Mononuclear cell (primary cell): ENCODE measurements around the gene AP4E1. TPM values are rescaled to one million over a fixed set of nuclear protein-coding genes. Genes with fewer than 3 reads are reported as not detected.
"Not testable (repeated sequence)": the region's sequence is repeated elsewhere in the genome, so short reads cannot be mapped to it uniquely, and the experiment has no call there.

ENCODE experiments used
- H3K27me3 ChIP-seq: 2 replicates; pipeline ENCODE4 v1.6.0; 2011; ENCODE audit warnings: low read length, control low read depth; ENCODE audit not compliant: insufficient read depth
- H3K4me1 ChIP-seq: 2 replicates; pipeline ENCODE4 v1.5.1; 2011; ENCODE audit warnings: mild to moderate bottlenecking, low read length, control low read depth; ENCODE audit not compliant: insufficient read depth
- H3K4me3 ChIP-seq: 2 replicates; pipeline ENCODE4 v1.5.1; 2011; ENCODE audit warnings: mild to moderate bottlenecking, low read length, moderate library complexity
- H3K9me3 ChIP-seq: 2 replicates; pipeline ENCODE4 v1.5.1; 2011; ENCODE audit warnings: low read depth, mild to moderate bottlenecking, control low read depth, low read length
- total RNA-seq: library from RNA; depleted of rRNA; stranded (reverse); fragments of >200 nt; gene quantifications from one replicate; pipeline ENCODE4 v1.2.3, GENCODE V29; 2012

AP4E1 gene
- total RNA-seq, 1 donor, result 11.2 TPM

GRCh38 chr15:50909010-50909317 lies 481 bp downstream of the AP4E1 start:
- H3K4me3 ChIP-seq, result peak overlapping the region; percentile 97
- no peaks in the 10 kb centered on the region for H3K27me3 ChIP-seq
- H3K4me1 ChIP-seq, result peaks cover 45% of the 10 kb centered on the region
- H3K9me3 ChIP-seq, result no peaks in the 10 kb centered on the region

- H3K4me3 ChIP-seq, H3K27me3 ChIP-seq, H3K9me3 ChIP-seq: not testable (repeated sequence)
- peaks cover 45% of the 10 kb centered on the region for H3K4me1 ChIP-seq
Observed at GRCh38 chr15:50910426-50910795, 1.9 kb downstream of the AP4E1 start.

GRCh38 chr15:50911001-50911400 lies 2.5 kb downstream of the AP4E1 start:
- H3K4me1 ChIP-seq, result peaks cover 45% of the 10 kb centered on the region
- H3K27me3 ChIP-seq, result no peaks in the 10 kb centered on the region
- no peaks in the 10 kb centered on the region for H3K9me3 ChIP-seq
- no peak overlapping the region for H3K4me3 ChIP-seq

- H3K27me3 ChIP-seq, result no peaks in the 10 kb centered on the region
- H3K4me3 ChIP-seq, result no peak overlapping the region
- H3K4me1 ChIP-seq, result peaks cover 45% of the 10 kb centered on the region
- H3K9me3 ChIP-seq, result no peaks in the 10 kb centered on the region
Observed at GRCh38 chr15:50911621-50912020, 3.1 kb downstream of the AP4E1 start.

- H3K4me3 ChIP-seq, result no peak overlapping the region
- peaks cover 9% of the 10 kb centered on the region for H3K4me1 ChIP-seq
- no peaks in the 10 kb centered on the region for H3K9me3 ChIP-seq
- H3K27me3 ChIP-seq, result no peaks in the 10 kb centered on the region
Observed at GRCh38 chr15:50916400-50916799, 7.9 kb downstream of the AP4E1 start.

GRCh38 chr15:50919359-50919758 lies 10.9 kb downstream of the AP4E1 start:
- H3K4me1 ChIP-seq, H3K27me3 ChIP-seq, H3K4me3 ChIP-seq, H3K9me3 ChIP-seq: not testable (repeated sequence)

GRCh38 chr15:50925281-50925680 lies 16.8 kb downstream of the AP4E1 start:
- Histone ChIP-seq H3K4me3 (no peak overlapping the region), H3K27me3 (no peaks in the 10 kb centered on the region), H3K9me3 (no peaks in the 10 kb centered on the region), H3K4me1 (no peaks in the 10 kb centered on the region)

- Histone ChIP-seq H3K4me1 (no peaks in the 10 kb centered on the region), H3K4me3 (no peak overlapping the region), H3K9me3 (no peaks in the 10 kb centered on the region), H3K27me3 (no peaks in the 10 kb centered on the region)
Observed at GRCh38 chr15:50929062-50929461, 20.6 kb downstream of the AP4E1 start.

- Histone ChIP-seq H3K9me3 (no peaks in the 10 kb centered on the region), H3K4me3 (no peak overlapping the region), H3K4me1 (no peaks in the 10 kb centered on the region), H3K27me3 (no peaks in the 10 kb centered on the region)
Observed at GRCh38 chr15:50930792-50931191, 22.3 kb downstream of the AP4E1 start.

- Histone ChIP-seq H3K27me3 (no peaks in the 10 kb centered on the region), H3K4me3 (no peak overlapping the region), H3K4me1 (no peaks in the 10 kb centered on the region), H3K9me3 (no peaks in the 10 kb centered on the region)
Observed at GRCh38 chr15:50933341-50933740, 24.9 kb downstream of the AP4E1 start.

- Histone ChIP-seq H3K4me1 (no peaks in the 10 kb centered on the region), H3K9me3 (no peaks in the 10 kb centered on the region), H3K4me3 (no peak overlapping the region), H3K27me3 (no peaks in the 10 kb centered on the region)
Observed at GRCh38 chr15:50938525-50938924, 30.0 kb downstream of the AP4E1 start.

- Histone ChIP-seq H3K27me3 (no peaks in the 10 kb centered on the region), H3K4me1 (no peaks in the 10 kb centered on the region), H3K4me3 (no peak overlapping the region), H3K9me3 (no peaks in the 10 kb centered on the region)
Observed at GRCh38 chr15:50939911-50940310, 31.4 kb downstream of the AP4E1 start.

- no peaks in the 10 kb centered on the region for H3K9me3 ChIP-seq
- H3K27me3 ChIP-seq, result no peaks in the 10 kb centered on the region
- no peak overlapping the region for H3K4me3 ChIP-seq
- H3K4me1 ChIP-seq, result no peaks in the 10 kb centered on the region
Observed at GRCh38 chr15:50940506-50940905, 32.0 kb downstream of the AP4E1 start.

GRCh38 chr15:50943638-50944037 lies 35.2 kb downstream of the AP4E1 start:
- H3K4me1 ChIP-seq, result no peaks in the 10 kb centered on the region
- H3K27me3 ChIP-seq, result no peaks in the 10 kb centered on the region
- H3K4me3 ChIP-seq, result no peak overlapping the region
- H3K9me3 ChIP-seq, result no peaks in the 10 kb centered on the region

- no peaks in the 10 kb centered on the region for H3K27me3 ChIP-seq
- H3K4me1 ChIP-seq, result no peaks in the 10 kb centered on the region
- H3K4me3 ChIP-seq, result no peak overlapping the region
- no peaks in the 10 kb centered on the region for H3K9me3 ChIP-seq
Observed at GRCh38 chr15:50944672-50945071, 36.2 kb downstream of the AP4E1 start.

GRCh38 chr15:50945725-50946124 lies 37.2 kb downstream of the AP4E1 start:
- H3K27me3 ChIP-seq, result no peaks in the 10 kb centered on the region
- H3K4me3 ChIP-seq, result no peak overlapping the region
- no peaks in the 10 kb centered on the region for H3K4me1 ChIP-seq
- H3K9me3 ChIP-seq, result no peaks in the 10 kb centered on the region

- not testable (repeated sequence) for H3K4me1 ChIP-seq, H3K27me3 ChIP-seq, H3K4me3 ChIP-seq, H3K9me3 ChIP-seq
Observed at GRCh38 chr15:50950745-50951144, 42.3 kb downstream of the AP4E1 start.
